GM21423 (cell line): Measurements from ENCODE around the gene TPM2.

Experiments used
- ATAC-seq: cut with Tn5 transposase; IDR thresholded peaks from one replicate; pipeline ENCODE4 v1.9.1; 2021; ENCODE audit warnings: mild to moderate bottlenecking, moderate library complexity; ENCODE audit not compliant: unreplicated experiment

The TPM2 gene

GRCh38 chr9:35636135-35636876 lies 53.4 kb downstream of the TPM2 start:
- no peak for ATAC-seq

GRCh38 chr9:35635730-35636129 lies 54.0 kb downstream of the TPM2 start:
- ATAC-seq: no peak
